ENCODE measurements around the gene CTPS2. TPM values are rescaled to one million over a fixed set of nuclear protein-coding genes. Genes with fewer than 3 reads are reported as not detected.
"Not testable (repeated sequence)": the region's sequence is repeated elsewhere in the genome, so short reads cannot be mapped to it uniquely, and the experiment has no call there.

CTPS2 gene
- total RNA-seq, 1 donor from 2014 or later: 10.7 TPM

GRCh38 chrX:16588266-16588665, 124.2 kb downstream of the CTPS2 start:
- no peak for TF ChIP-seq CTCF (IDR thresholded peaks at IDR 0.05)
- intact Hi-C loops (cut with DNase I): no loop called here
- DNase-seq: no peak

GRCh38 chrX:16587836-16588235, 124.6 kb downstream of the CTPS2 start:
- intact Hi-C loops (cut with DNase I): no loop called here
- Histone ChIP-seq H3K27ac (no peak overlapping the region), H3K4me1 (no peaks in the 10 kb centered on the region), H3K27me3 (no peaks in the 10 kb centered on the region), H3K4me3 (no peak overlapping the region), H3K9me3 (no peaks in the 10 kb centered on the region), H3K36me3 (no peaks in the 10 kb centered on the region)
- no peak for ATAC-seq
- no peak for TF ChIP-seq CTCF (IDR thresholded peaks at IDR 0.05)
- DNase-seq: no peak

More at GRCh38 chrX:16588266-16588665, 124.2 kb downstream of the CTPS2 start:
- no peak for ATAC-seq
- H3K4me3 ChIP-seq: no peak overlapping the region
- no peaks in the 10 kb centered on the region for H3K4me1 ChIP-seq
- H3K9me3 ChIP-seq: no peaks in the 10 kb centered on the region
- no peaks in the 10 kb centered on the region for H3K36me3 ChIP-seq
- H3K27ac ChIP-seq: no peak overlapping the region
- H3K27me3 ChIP-seq: no peaks in the 10 kb centered on the region

- Histone ChIP-seq H3K36me3 (no peaks in the 10 kb centered on the region), H3K4me3 (no peak overlapping the region), H3K27me3 (no peaks in the 10 kb centered on the region), H3K27ac (no peak overlapping the region), H3K9me3 (no peaks in the 10 kb centered on the region), H3K4me1 (no peaks in the 10 kb centered on the region)
- no peak for DNase-seq
- no peak for ATAC-seq
- TF ChIP-seq CTCF (IDR thresholded peaks at IDR 0.05): no peak
- intact Hi-C loops (cut with DNase I): no loop called here
These were observed 125.9 kb downstream of the CTPS2 start for GRCh38 chrX:16586377-16587112.

GRCh38 chrX:16585486-16586376, 126.7 kb downstream of the CTPS2 start:
- ATAC-seq: no peak
- Histone ChIP-seq H3K27ac (no peak overlapping the region), H3K27me3 (no peaks in the 10 kb centered on the region), H3K4me3 (no peak overlapping the region), H3K36me3 (no peaks in the 10 kb centered on the region), H3K4me1 (no peaks in the 10 kb centered on the region), H3K9me3 (no peaks in the 10 kb centered on the region)
- intact Hi-C loops (cut with DNase I): no loop called here
- DNase-seq: no peak
- TF ChIP-seq CTCF (IDR thresholded peaks at IDR 0.05): no peak

- H3K27ac ChIP-seq; H3K36me3 ChIP-seq; H3K9me3 ChIP-seq; H3K27me3 ChIP-seq; ATAC-seq; H3K4me1 ChIP-seq; intact Hi-C loops (cut with DNase I); DNase-seq; H3K4me3 ChIP-seq: not testable (repeated sequence)
These were observed 132.3 kb downstream of the CTPS2 start for GRCh38 chrX:16580004-16580797.
